IMR-90 (cell line): ENCODE measurements around the gene SMG5. TPM values are rescaled to one million over a fixed set of nuclear protein-coding genes. Genes with fewer than 3 reads are reported as not detected.

Source experiments
- ATAC-seq: fragments of 200-7000 bp; cut with Tn5 transposase; 2 replicates; pipeline ENCODE4 v1.9.1; 2020; ENCODE audit warnings: low read depth, mild to moderate bottlenecking, moderate library complexity
- BruUV-seq: library from RNA; stranded (reverse); fragments of 400-500 nt; replicated peaks from 2 replicates; lab custom pipeline; 2021; lab: Mats Ljungman, UMichigan
- CTCF ChIA-PET: fragments of 300-600 bp; formaldehyde crosslinking; extraction: SDS; loops from one replicate; lab custom pipeline; 2021; ENCODE audit warnings: antibody characterized with exemption; lab: Yijun Ruan, JAX
- POLR2A ChIA-PET: fragments of 300-600 bp; sonication (Branson Sonifier 250); formaldehyde crosslinking; loops from one replicate; lab custom pipeline; 2022; ENCODE audit warnings: antibody characterized with exemption; ENCODE audit not compliant: unreplicated experiment; lab: Charles Lee
- DNase-seq: peaks from one replicate; pipeline ENCODE4 v3.0.0; 2013
- H2AFZ ChIP-seq: replicated peaks from 2 replicates; pipeline ENCODE3; 2013; ENCODE audit warnings: low read length, mild to moderate bottlenecking; ENCODE audit not compliant: poor library complexity
- H2AK5ac ChIP-seq: 2 replicates; pipeline ENCODE4 v1.6.1; 2013; ENCODE audit warnings: low read depth, low read length, inconsistent platforms
- H2AK9ac ChIP-seq: replicated peaks from 2 replicates; pipeline ENCODE3; 2013; ENCODE audit warnings: mild to moderate bottlenecking, low read depth, low read length, moderate library complexity; ENCODE audit not compliant: poor library complexity
- H2BK120ac ChIP-seq: 2 replicates; pipeline ENCODE4 v1.6.1; 2013; ENCODE audit warnings: low read depth, low read length, inconsistent platforms
- H2BK15ac ChIP-seq: 3 replicates; pipeline ENCODE4 v1.6.1; 2013; ENCODE audit warnings: low read depth, low read length, inconsistent platforms
- H2BK20ac ChIP-seq: 2 replicates; pipeline ENCODE4 v1.6.1; 2013; ENCODE audit warnings: low read depth, mild to moderate bottlenecking, inconsistent platforms, low read length, moderate library complexity
- H2BK5ac ChIP-seq: 2 replicates; pipeline ENCODE4 v1.6.1; 2013; ENCODE audit warnings: mild to moderate bottlenecking, low read depth, low read length, inconsistent platforms; ENCODE audit not compliant: poor library complexity, severe bottlenecking
- H3K14ac ChIP-seq: replicated peaks from 2 replicates; pipeline ENCODE4 v1.6.1; 2013; ENCODE audit warnings: low read depth, low read length, inconsistent platforms
- H3K18ac ChIP-seq: 2 replicates; pipeline ENCODE4 v1.6.1; 2013; ENCODE audit warnings: low read depth, low read length, control low read depth
- H3K23ac ChIP-seq: 2 replicates; pipeline ENCODE4 v1.6.1; 2013; ENCODE audit warnings: low read depth, low read length, inconsistent platforms
- H3K27ac ChIP-seq: 2 replicates; pipeline ENCODE4 v1.5.1; 2013; ENCODE audit warnings: mild to moderate bottlenecking, control low read depth, low read length; ENCODE audit not compliant: insufficient read depth
- H3K27me3 ChIP-seq: 2 replicates; pipeline ENCODE4 v1.6.1; 2013; ENCODE audit warnings: low read length; ENCODE audit not compliant: control insufficient read depth, insufficient read depth
- H3K36me3 ChIP-seq: 2 replicates; pipeline ENCODE4 v1.6.1; 2013; ENCODE audit warnings: low read length, mixed read lengths; ENCODE audit not compliant: control insufficient read depth, insufficient read depth
- H3K4ac ChIP-seq: 2 replicates; pipeline ENCODE4 v1.6.1; 2013; ENCODE audit warnings: low read depth, low read length, inconsistent platforms
- H3K4me1 ChIP-seq: 2 replicates; pipeline ENCODE4 v1.6.1; 2013; ENCODE audit warnings: low read length, mixed read lengths; ENCODE audit not compliant: control insufficient read depth, insufficient read depth
- H3K4me2 ChIP-seq: 2 replicates; pipeline ENCODE4 v1.6.1; 2013; ENCODE audit warnings: low read depth, mild to moderate bottlenecking, control low read depth, low read length, moderate library complexity
- H3K4me3 ChIP-seq: 2 replicates; pipeline ENCODE4 v1.5.1; 2013; ENCODE audit warnings: low read depth, mild to moderate bottlenecking, control low read depth, low read length, moderate library complexity; ENCODE audit not compliant: insufficient read depth
- H3K56ac ChIP-seq: 2 replicates; pipeline ENCODE4 v1.6.1; 2013; ENCODE audit warnings: low read length, inconsistent platforms; ENCODE audit not compliant: insufficient read depth; ENCODE audit errors: extremely low read depth
- H3K79me1 ChIP-seq, 2 experiments: 2 replicates each; pipeline ENCODE4 v1.6.1; 2013; ENCODE audit warnings: low read length in 2 of 2, inconsistent platforms in 1 of 2, low read depth in 1 of 2
- H3K9ac ChIP-seq: 2 replicates; pipeline ENCODE4 v1.6.1; 2013; ENCODE audit warnings: low read depth, low read length, control low read depth
- H3K9me1 ChIP-seq: 2 replicates; pipeline ENCODE4 v1.6.1; 2013; ENCODE audit warnings: low read length, inconsistent platforms; ENCODE audit not compliant: insufficient read depth
- H3K9me3 ChIP-seq: 2 replicates; pipeline ENCODE4 v1.6.1; 2013; ENCODE audit warnings: low read length; ENCODE audit not compliant: control insufficient read depth, insufficient read depth
- H4K20me1 ChIP-seq: 2 replicates; pipeline ENCODE4 v1.6.1; 2013; ENCODE audit warnings: low read length, inconsistent platforms; ENCODE audit not compliant: insufficient read depth
- H4K5ac ChIP-seq: 2 replicates; pipeline ENCODE4 v1.6.1; 2013; ENCODE audit warnings: mild to moderate bottlenecking, low read depth, low read length, control low read depth
- H4K8ac ChIP-seq, 2 experiments: 2 replicates each; pipeline ENCODE4 v1.6.1; 2013; ENCODE audit warnings: low read depth in 2 of 2, low read length in 2 of 2, control low read depth in 1 of 2, inconsistent platforms in 1 of 2
- H4K91ac ChIP-seq: 2 replicates; pipeline ENCODE4 v1.6.1; 2013; ENCODE audit warnings: low read depth, low read length, inconsistent platforms; ENCODE audit not compliant: insufficient read depth
- CEBPB ChIP-seq: IDR thresholded peaks from 2 replicates; pipeline ENCODE4 v1.6.1; 2012; ENCODE audit warnings: low read depth, low read length, improper control_type of control experiment
- CHD1 ChIP-seq: IDR thresholded peaks from 2 replicates; pipeline ENCODE4 v1.6.1; 2012; ENCODE audit warnings: low read depth, low read length, improper control_type of control experiment
- MAFK ChIP-seq: IDR thresholded peaks from 2 replicates; pipeline ENCODE4 v1.6.1; 2012; ENCODE audit warnings: low read depth, low read length, improper control_type of control experiment
- NFE2L2 ChIP-seq: fragments of 150-350 bp; IDR thresholded peaks from 2 replicates; pipeline ENCODE4 v1.6.1; 2016; ENCODE audit warnings: low read depth, mild to moderate bottlenecking, low read length
- POLR2A ChIP-seq: IDR thresholded peaks from 2 replicates; pipeline ENCODE4 v1.6.1; 2012; ENCODE audit warnings: mild to moderate bottlenecking, low read depth, low read length
- RCOR1 ChIP-seq: IDR thresholded peaks from 2 replicates; pipeline ENCODE4 v1.6.1; 2012; ENCODE audit warnings: mild to moderate bottlenecking, low read length, improper control_type of control experiment; ENCODE audit not compliant: insufficient replicate concordance
- RFX5 ChIP-seq: IDR thresholded peaks from 2 replicates; pipeline ENCODE4 v1.8.0; 2012; ENCODE audit warnings: low read depth, mild to moderate bottlenecking, low read length, moderate library complexity
- SMC3 ChIP-seq: fragments of 150-350 bp; IDR thresholded peaks from 2 replicates; pipeline ENCODE4 v1.6.1; 2016; ENCODE audit warnings: low read depth, mild to moderate bottlenecking, antibody characterized with exemption, low read length, moderate library complexity
- WGBS, 2 experiments: methylation state at CpG; one replicate each; pipeline versions ENCODE4 v1.1.5 to v1.1.7; 2013; ENCODE audit warnings: missing lambda C conversion rate in 2 of 2; ENCODE audit not compliant: insufficient read length in 1 of 2; ENCODE audit errors: extremely low coverage in 2 of 2; 5-methylcytosine and 5-hydroxymethylcytosine counted together
- dilution Hi-C: fragments of 300-500 bp; cut with HindIII; formaldehyde crosslinking; loops from one replicate; pipeline ENCODE4 v1.14.3; 2018; ENCODE audit warnings: low sequenced_read_pairs; ENCODE audit not compliant: unreplicated experiment
- in situ Hi-C: fragments of 300-500 bp; cut with MboI; formaldehyde crosslinking; loops from 3 replicates; pipeline ENCODE4 v1.14.3; 2019; ENCODE audit warnings: low sequenced_read_pairs, inconsistent platforms, mixed read lengths
- intact Hi-C: fragments of 100-400 bp; cut with micrococcal nuclease; formaldehyde crosslinking; loops from 2 replicates; pipeline ENCODE4 v1.10.0; 2022
- polyA plus RNA-seq, 3 experiments: library from polyadenylated mRNA; depleted of rRNA; stranded (reverse); fragments of >200 nt; gene quantifications; 2 replicates each; pipeline ENCODE4 v1.2.3, GENCODE V29; 2012; ENCODE audit warnings: low replicate concordance in 1 of 3
- total RNA-seq: library from RNA; depleted of rRNA; stranded (reverse); fragments of >200 nt; gene quantifications from 2 replicates; pipeline ENCODE4 v1.2.3, GENCODE V29; 2012
- TF ChIP-seq, protein P1 (sequence below): fragments of 150-350 bp; IDR thresholded peaks from 2 replicates; pipeline ENCODE4 v1.6.1; 2017; ENCODE audit warnings: mild to moderate bottlenecking, antibody characterized with exemption, low read length, low read depth
- TF ChIP-seq, protein P2 (sequence below): fragments of 150-350 bp; IDR thresholded peaks from 2 replicates; pipeline ENCODE4 v1.6.1; 2016; ENCODE audit warnings: low read depth, mild to moderate bottlenecking, low read length, moderate library complexity, borderline replicate concordance

SMG5 gene
- total and polyA plus RNA-seq, 2 of the 4 experiments (the other 2 are of a cell fraction), result 34.7 to 37.3 TPM

DNA sequence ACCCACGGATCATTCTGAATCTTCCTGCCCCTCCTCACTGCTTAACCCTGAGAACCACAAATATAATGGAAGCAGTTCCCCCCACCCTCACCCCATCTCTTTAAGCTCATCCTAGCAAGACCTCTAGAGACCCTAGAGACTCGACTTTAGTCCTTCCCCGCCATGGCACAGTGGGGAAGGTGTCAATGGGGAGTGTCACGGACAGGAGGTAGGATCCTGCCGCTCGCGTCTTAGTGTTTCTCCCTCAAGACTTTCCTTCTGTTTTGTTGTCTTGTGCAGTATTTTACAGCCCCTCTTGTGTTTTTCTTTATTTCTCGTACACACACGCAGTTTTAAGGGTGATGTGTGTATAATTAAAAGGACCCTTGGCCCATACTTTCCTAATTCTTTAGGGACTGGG, 70.5 kb downstream of the SMG5 start:
- WGBS, 2 experiments, result 100% methylated on average over 1 of the region's 9 CpGs; no CpG with 5 or more reads in 1 of the 2 experiments
- Histone ChIP-seq H3K4me1 (0 out of 2 replicates have a peak, but pooled peaks cover 2% of the 10 kb centered on the region), H3K23ac (peak overlapping the region; percentile 77; the same call in 1 of the 2 replicates), H3K56ac (peak overlapping the region; percentile 83; the same call in 1 of the 2 replicates), H2AK9ac (peak overlapping the region; percentile 84), H3K27me3 (no peaks in the 10 kb centered on the region), H3K4ac (peak overlapping the region; percentile 69), H2BK120ac (no peak overlapping the region), H3K18ac (no peak overlapping the region), H3K9ac (peak overlapping the region; percentile 59; the same call in 1 of the 2 replicates), H3K9me3 (no peaks in the 10 kb centered on the region), H3K36me3 (peaks cover 19% of the 10 kb centered on the region), H3K4me2 (peak overlapping the region; percentile 79; the same call in 1 of the 2 replicates), H3K79me1 (peaks cover 7 to 35% of the 10 kb centered on the region in 2 experiments), H4K20me1 (no peaks in the 10 kb centered on the region), H3K4me3 (no peak overlapping the region; the same call in 1 of the 2 replicates), H2BK15ac (no peak overlapping the region), H2AFZ (no peak overlapping the region), H2BK5ac (peak overlapping the region; percentile 56), H2BK20ac (no peak overlapping the region), H3K9me1 (0 out of 2 replicates have a peak, but pooled peaks cover 5% of the 10 kb centered on the region), H3K14ac (peak overlapping the region; percentile 10; the same call in 1 of the 2 replicates), H4K8ac (peak overlapping the region; percentile 34 to 92), H2AK5ac (peak overlapping the region; percentile 32; the same call in 1 of the 2 replicates), H4K91ac (peak overlapping the region; percentile 41), H4K5ac (peak overlapping the region; percentile 65), H3K27ac (peak overlapping the region; percentile 15)
- DNase-seq, result no peak
- POLR2A ChIA-PET, result interaction anchor here (0.9 to 1.9 kb wide), 2 partner anchors 19 to 71 kb away, joined by 8 to 16 read pairs; partner anchors contain the start of genes SLC25A44 and SMG5
- dilution Hi-C loops, result no loop called here
- CTCF ChIA-PET, result interaction anchor here (1.0 to 1.6 kb wide), 3 partner anchors 13 to 81 kb away, joined by 3 to 11 read pairs (median 3); no protein-coding TSS in a partner anchor
- BruUV-seq, result no TSS peak
- in situ Hi-C loops, result loop anchor here (5.0 kb wide), 1 partner anchor 50 kb away; no protein-coding TSS in a partner anchor
- ATAC-seq, result no peak
- intact Hi-C loops, result no loop called here
- TF ChIP-seq RCOR1 (no peak), CHD1 (no peak), POLR2A (no peak), CEBPB (no peak), MAFK (no peak), NFE2L2 (no peak), SMC3 (no peak), RFX5 (no peak)
- TF ChIP-seq, protein P1, sequence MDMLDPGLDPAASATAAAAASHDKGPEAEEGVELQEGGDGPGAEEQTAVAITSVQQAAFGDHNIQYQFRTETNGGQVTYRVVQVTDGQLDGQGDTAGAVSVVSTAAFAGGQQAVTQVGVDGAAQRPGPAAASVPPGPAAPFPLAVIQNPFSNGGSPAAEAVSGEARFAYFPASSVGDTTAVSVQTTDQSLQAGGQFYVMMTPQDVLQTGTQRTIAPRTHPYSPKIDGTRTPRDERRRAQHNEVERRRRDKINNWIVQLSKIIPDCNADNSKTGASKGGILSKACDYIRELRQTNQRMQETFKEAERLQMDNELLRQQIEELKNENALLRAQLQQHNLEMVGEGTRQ, result no peak
- TF ChIP-seq, protein P2, sequence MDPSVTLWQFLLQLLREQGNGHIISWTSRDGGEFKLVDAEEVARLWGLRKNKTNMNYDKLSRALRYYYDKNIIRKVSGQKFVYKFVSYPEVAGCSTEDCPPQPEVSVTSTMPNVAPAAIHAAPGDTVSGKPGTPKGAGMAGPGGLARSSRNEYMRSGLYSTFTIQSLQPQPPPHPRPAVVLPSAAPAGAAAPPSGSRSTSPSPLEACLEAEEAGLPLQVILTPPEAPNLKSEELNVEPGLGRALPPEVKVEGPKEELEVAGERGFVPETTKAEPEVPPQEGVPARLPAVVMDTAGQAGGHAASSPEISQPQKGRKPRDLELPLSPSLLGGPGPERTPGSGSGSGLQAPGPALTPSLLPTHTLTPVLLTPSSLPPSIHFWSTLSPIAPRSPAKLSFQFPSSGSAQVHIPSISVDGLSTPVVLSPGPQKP, result no peak
